ENCODE results near the gene TMEM200B. TPM values are rescaled to one million over a fixed set of nuclear protein-coding genes. Genes with fewer than 3 reads are reported as not detected.
"Not testable (repeated sequence)": the region's sequence is repeated elsewhere in the genome, so short reads cannot be mapped to it uniquely, and the experiment has no call there.

The TMEM200B gene
- total RNA-seq, 2 experiments from 2014 or later: 1.1 TPM

DNA sequence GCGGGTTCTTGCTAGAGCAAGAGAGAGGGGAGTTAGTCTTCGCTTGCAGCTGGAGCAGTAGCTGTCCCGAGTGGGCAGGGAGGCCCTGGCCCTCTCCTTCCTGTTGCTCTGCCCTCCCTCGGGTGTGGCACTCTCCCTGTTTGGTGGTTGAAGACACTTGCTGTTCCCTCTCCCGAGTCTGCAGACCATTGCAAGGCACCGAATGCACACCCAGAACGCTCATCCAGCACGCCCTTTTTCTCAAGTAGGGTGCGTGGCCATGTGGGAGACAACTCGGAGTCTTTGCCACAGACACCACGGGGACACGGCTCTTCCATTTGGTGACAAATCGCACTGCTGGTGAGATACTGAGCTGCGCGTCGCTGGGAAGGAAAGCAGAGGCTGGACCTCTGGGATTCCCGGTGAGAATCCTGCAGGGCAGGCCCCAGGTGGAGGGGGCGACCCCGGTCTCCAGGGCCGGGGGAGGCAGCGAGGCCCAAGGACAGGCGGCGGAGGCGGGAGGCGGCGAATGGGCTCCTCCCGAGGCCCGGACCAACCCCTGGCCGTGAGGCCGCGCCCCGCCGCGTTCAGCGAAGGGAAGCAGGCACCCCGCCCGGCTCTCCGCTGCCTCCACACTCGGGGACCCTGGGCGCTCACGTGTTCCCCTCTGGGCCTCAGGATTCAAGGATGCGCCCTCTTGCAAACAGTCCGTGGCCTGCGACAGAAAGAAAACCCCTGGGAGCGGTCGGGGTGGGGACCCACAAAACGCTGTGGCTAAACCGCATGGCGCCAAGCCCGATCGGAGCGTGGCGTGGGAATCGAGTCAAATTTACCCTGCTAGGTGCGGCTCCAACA, 10.4 kb upstream of the TMEM200B start:
- DNase-seq (no peak), ATAC-seq (peak; percentile 9)
- Mint-ChIP-seq H3K27me3 (peaks cover 3% of the 10 kb centered on the region), H3K27ac (no peak overlapping the region), H3K4me3 (no peak overlapping the region), H3K9me3 (ENCODE audit: low read depth) (no peaks in the 10 kb centered on the region), H3K4me1 (no peaks in the 10 kb centered on the region), H3K36me3 (ENCODE audit: low read depth) (no peaks in the 10 kb centered on the region)
- POLR2A ChIA-PET: no interaction called here
- CTCF ChIA-PET: no interaction called here
- intact Hi-C loops (cut with DNase I, micrococcal nuclease): no loop called here

DNA sequence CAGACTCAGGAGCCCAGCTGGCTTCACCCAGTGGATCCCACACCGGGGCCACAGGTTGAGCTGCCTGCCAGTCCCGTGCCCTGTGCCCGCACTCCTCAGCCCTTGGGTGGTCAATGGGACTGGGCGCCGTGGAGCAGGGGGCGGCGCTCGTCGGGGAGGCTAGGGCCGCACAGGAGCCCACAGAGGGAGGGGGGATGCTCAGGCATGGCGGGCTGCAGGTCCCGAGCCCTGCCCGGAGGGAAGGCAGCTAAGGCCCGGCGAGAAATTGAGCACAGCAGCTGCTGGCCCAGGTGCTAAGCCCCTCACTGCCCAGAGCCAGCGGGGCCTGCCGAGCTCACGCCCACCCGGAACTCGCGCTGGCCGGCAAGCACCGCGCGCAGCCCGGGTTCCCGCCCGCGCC, 7.4 kb upstream of the TMEM200B start:
- DNase-seq; intact Hi-C loops (cut with DNase I, micrococcal nuclease); POLR2A ChIA-PET; H3K4me3 Mint-ChIP-seq; H3K4me1 Mint-ChIP-seq; H3K27me3 Mint-ChIP-seq; H3K27ac Mint-ChIP-seq; H3K36me3 Mint-ChIP-seq (ENCODE audit: low read depth); H3K9me3 Mint-ChIP-seq (ENCODE audit: low read depth); ATAC-seq: not testable (repeated sequence)
- CTCF ChIA-PET: interaction anchor here (0.9 to 2.1 kb wide), 3 partner anchors 18 to 249 kb away, joined by 3 to 5 read pairs (median 4); no protein-coding TSS in a partner anchor

DNA sequence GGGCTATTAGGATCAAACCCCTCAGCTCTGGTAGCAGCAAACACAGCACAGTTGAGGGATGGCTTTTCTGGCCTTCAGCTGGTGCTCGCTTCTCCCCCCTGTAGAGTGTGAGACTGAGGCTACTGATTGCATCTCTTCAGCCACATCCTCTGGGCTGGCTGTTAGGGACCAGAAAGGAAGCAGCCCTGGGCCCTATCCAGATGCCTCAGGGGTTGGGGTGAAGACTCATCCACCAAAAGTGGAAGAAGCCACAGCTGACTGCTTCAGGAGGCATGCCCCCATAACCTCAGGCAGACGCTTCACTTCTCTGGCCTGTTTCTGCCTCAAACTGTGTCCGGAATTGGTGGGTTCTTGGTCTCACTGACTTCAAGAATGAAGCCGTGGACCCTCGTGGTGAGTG, 6.2 kb upstream of the TMEM200B start:
- POLR2A ChIA-PET: no interaction called here
- Mint-ChIP-seq H3K27me3 (peaks cover 13% of the 10 kb centered on the region), H3K9me3 (ENCODE audit: low read depth) (no peaks in the 10 kb centered on the region), H3K27ac (no peak overlapping the region), H3K36me3 (ENCODE audit: low read depth) (no peaks in the 10 kb centered on the region), H3K4me3 (no peak overlapping the region), H3K4me1 (no peaks in the 10 kb centered on the region)
- intact Hi-C loops (cut with DNase I, micrococcal nuclease): no loop called here
- ATAC-seq (no peak), DNase-seq (no peak)
- CTCF ChIA-PET: interaction anchor here (0.8 to 2.1 kb wide), 3 partner anchors 248 to 394 kb away, joined by 3 to 5 read pairs (median 3); partner anchors contain the start of gene YTHDF2

DNA sequence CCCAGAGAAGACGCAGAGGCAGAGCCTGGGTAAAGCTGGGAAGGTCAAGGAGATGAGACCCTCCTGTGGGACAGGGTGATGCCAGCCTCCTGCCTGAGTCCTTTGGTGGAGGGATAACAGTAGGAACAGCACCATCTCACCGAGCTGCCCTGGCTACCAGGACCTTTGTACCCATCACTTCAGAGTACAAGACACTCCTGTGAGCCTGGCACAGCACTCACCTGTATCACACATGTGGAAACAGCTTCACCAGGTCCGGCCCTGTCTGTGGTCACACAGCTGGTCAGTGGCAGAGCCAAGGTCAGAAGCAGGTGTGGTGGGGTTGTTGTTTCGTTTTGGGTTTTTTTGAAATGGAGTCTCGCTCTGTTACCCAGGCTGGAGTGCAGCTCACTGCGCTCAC, 5.0 kb upstream of the TMEM200B start:
- Mint-ChIP-seq H3K4me3 (no peak overlapping the region), H3K27ac (no peak overlapping the region), H3K27me3 (peaks cover 10% of the 10 kb centered on the region), H3K36me3 (ENCODE audit: low read depth) (no peaks in the 10 kb centered on the region), H3K4me1 (no peaks in the 10 kb centered on the region), H3K9me3 (ENCODE audit: low read depth) (no peaks in the 10 kb centered on the region)
- ChIA-PET POLR2A (no interaction called here), CTCF (interaction anchor here (0.9 to 1.4 kb wide), 2 partner anchors 53 to 393 kb away, joined by 3 read pairs; partner anchors contain the start of genes SRSF4 and YTHDF2)
- intact Hi-C loops (cut with DNase I, micrococcal nuclease): no loop called here
- DNase-seq (no peak), ATAC-seq (no peak)

DNA sequence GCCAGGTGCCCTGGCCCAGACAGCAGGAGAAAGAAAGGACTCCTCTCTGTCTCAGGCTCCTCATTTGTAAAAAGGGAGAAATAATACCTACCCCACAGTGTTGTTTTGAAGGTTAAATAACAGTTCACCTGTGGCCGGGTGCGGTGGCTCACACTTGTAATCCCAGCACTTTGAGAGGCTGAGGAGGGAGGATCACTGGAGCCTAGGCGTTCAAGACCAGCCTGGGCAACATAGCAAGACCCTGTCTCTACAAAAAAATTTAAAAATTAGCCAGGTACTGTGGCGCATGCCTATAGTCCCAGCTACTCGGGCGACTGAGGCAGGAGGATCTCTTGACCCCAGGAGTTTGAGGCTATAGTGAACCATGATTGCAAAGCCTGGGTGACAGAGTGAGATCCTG, 2.5 kb upstream of the TMEM200B start:
- POLR2A ChIA-PET: no interaction called here
- Mint-ChIP-seq H3K4me1 (peaks cover 2% of the 10 kb centered on the region), H3K4me3 (no peak overlapping the region), H3K27ac (peak overlapping the region; percentile 6), H3K27me3 (peaks cover 12% of the 10 kb centered on the region), H3K36me3 (ENCODE audit: low read depth) (no peaks in the 10 kb centered on the region), H3K9me3 (ENCODE audit: low read depth) (no peaks in the 10 kb centered on the region)
- ATAC-seq: no peak
- intact Hi-C loops (cut with DNase I, micrococcal nuclease): no loop called here
- DNase-seq: no peak
- CTCF ChIA-PET: interaction anchor here (0.5 to 0.6 kb wide), 2 partner anchors 8 to 246 kb away, joined by 4 to 6 read pairs; no protein-coding TSS in a partner anchor

DNA sequence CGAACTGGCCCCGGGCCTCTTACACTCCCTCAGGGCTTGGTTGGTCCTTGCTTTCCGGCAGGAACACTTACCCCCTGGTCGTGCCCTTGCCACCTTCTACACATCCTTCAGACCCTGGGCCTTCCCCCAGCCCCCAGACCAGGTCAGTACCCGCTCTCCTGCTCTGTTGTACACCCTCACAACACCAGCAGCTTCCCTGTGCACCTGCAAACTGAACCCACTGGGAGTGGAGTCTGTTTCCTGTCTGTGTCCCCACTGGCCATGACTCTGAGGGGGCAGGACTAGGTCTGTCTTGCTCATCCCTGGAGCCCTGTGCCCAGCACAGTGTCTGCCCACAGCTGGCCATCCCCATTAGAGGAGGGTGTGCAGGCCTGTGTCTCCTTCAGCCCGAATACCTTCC, 2.1 kb upstream of the TMEM200B start:
- intact Hi-C loops (cut with DNase I, micrococcal nuclease): no loop called here
- DNase-seq: no peak
- Mint-ChIP-seq H3K4me3 (peak overlapping the region; percentile 55), H3K27me3 (peaks cover 12% of the 10 kb centered on the region), H3K36me3 (ENCODE audit: low read depth) (no peaks in the 10 kb centered on the region), H3K27ac (peak overlapping the region; percentile 6), H3K4me1 (peaks cover 2% of the 10 kb centered on the region), H3K9me3 (ENCODE audit: low read depth) (no peaks in the 10 kb centered on the region)
- CTCF ChIA-PET: interaction anchor here (0.5 kb wide), 1 partner anchor 245 kb away, joined by 6 read pairs; no protein-coding TSS in a partner anchor
- POLR2A ChIA-PET: no interaction called here
- ATAC-seq: no peak

DNA sequence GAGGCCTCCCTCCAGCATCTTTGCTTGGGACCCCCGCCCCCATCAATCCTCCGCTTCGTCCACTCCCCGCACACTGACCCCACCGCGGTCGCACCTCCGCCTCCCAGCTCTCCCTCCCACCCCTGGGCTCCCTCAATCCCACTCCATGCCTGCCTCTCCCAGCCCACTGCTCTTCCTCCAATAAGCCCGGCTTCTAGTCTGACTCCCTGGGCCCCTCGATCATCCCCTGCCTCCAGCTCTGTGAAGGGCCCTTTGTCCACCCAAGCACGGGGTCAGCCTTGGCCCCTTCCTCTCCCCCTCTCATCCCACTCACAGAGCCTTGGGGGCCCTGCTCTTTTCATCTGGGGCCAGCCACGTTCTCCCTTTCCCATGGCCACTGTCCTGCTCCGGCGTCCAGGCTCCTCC, 1.5 kb upstream of the TMEM200B start:
- CTCF ChIA-PET: interaction anchor here (0.5 kb wide), 1 partner anchor 351 kb away, joined by 3 read pairs; no protein-coding TSS in a partner anchor
- intact Hi-C loops (cut with DNase I, micrococcal nuclease): no loop called here
- H3K27ac Mint-ChIP-seq: no peak overlapping the region

DNA sequence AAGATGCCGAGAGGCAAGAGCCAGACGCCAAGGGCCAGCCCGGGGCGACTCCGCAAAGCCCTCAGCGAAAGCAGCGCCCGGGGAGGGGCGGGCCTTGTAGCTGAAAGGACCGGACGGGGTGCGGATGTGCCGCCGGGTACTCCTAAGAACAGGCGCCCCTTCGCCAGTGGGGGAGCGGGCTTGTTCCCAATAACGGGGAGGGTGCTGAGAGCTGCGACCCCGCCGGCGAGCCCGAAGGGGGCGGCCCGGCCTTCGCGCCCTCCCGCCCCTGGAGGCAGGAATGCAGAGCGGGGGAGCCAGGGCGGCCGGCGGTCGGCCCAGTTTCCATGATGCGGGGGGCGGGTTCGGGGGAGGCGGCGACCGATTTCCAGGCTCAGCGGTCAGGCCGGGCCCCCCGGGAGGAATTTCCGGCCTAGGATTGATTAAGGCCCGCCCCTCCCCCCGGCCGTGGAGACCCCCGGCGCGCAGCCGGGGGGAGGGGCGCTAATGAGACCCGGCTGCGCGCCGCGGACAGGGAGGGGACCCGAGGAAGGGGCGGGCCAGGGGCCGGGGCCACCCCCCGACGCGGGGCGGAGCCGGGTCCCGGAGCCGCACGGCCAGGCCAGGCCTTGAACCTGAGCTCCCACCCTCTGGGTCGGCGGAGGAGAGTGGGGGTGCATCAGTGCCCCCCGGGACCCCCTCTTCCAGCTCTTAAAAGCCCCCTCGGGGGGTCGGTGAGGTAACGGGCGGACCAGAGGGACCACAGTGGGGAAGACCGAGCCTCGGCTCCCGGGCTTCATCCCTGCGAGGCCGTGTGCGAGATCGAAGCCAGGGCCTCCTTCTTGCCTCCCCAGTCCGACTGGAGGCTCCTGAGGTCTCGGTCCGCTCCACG, 898 bp upstream of the TMEM200B start:
- peak overlapping the region; percentile 65 for H3K4me3 Mint-ChIP-seq
- H3K27ac Mint-ChIP-seq: no peak overlapping the region
- CTCF ChIA-PET: interaction anchor here (0.5 to 1.2 kb wide), 6 partner anchors 11 to 1594 kb away, joined by 3 to 5 read pairs (median 3); no protein-coding TSS in a partner anchor
- POLR2A ChIA-PET: interaction anchor here (0.6 to 2.0 kb wide), 3 partner anchors 216 to 476 kb away, joined by 3 to 5 read pairs (median 4); partner anchors contain the start of gene RNU11
- H3K9me3 Mint-ChIP-seq (ENCODE audit: low read depth): no peaks in the 10 kb centered on the region
- no peaks in the 10 kb centered on the region for H3K36me3 Mint-ChIP-seq (ENCODE audit: low read depth)
- peak; percentile 79 for DNase-seq
- intact Hi-C loops (cut with DNase I, micrococcal nuclease): loop anchor here (1.0 to 5.0 kb wide), 6 partner anchors 58 to 237 kb away; partner anchors contain the start of gene SRSF4 (in 1 of the 2)
- peak; percentile 62 for ATAC-seq
- H3K27me3 Mint-ChIP-seq: peaks cover 12% of the 10 kb centered on the region
- peaks cover 2% of the 10 kb centered on the region for H3K4me1 Mint-ChIP-seq

More for the DNA sequence above, 1.5 kb upstream of the TMEM200B start:
- no peak for DNase-seq
- Mint-ChIP-seq H3K9me3 (ENCODE audit: low read depth) (no peaks in the 10 kb centered on the region), H3K27me3 (peaks cover 12% of the 10 kb centered on the region), H3K36me3 (ENCODE audit: low read depth) (no peaks in the 10 kb centered on the region), H3K4me3 (peak overlapping the region; percentile 55), H3K4me1 (peaks cover 2% of the 10 kb centered on the region)
- POLR2A ChIA-PET: no interaction called here
- no peak for ATAC-seq

DNA sequence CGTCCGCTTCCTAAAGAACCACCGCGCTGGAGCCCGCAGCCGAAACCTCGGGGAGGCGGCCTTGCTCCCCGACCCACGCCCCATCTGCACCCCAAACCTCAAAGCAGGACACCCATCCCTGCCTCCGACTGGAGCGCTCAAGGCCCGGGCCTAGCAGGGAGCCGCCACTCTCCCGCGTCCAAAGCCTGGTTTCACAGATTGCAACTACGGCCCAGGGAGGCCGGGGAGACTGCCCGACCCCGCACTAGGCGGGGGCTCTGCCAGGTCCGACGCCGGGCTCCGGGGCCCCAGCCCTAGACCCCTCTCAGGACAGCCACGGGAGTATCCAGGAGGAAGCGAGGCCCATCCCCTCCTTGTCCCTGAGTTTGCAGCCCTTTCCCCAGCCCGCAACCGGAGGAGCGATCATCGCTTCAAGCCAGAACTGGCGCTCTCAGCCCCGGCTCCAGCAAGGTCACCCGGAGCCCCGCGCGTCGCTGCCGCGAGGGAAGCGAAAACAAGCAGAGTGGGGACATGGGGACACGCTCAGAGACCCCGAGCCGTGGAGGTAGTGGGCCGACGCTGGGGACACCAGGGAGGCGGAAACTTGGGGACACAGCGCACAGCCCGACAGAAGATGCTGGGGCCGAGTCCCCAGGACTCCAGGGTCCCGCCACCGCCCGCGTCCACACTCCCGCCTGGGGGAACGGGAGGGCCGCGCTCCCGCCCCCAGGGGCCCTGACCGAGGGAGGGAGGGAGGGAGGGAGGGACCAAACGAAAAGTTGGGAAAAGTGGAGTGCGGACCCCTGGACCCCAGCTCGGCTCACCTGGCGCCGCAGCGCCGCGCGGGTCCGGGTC, 433 bp downstream of the TMEM200B start:
- DNase-seq: peak; percentile 55
- peaks cover 12% of the 10 kb centered on the region for H3K27me3 Mint-ChIP-seq
- CTCF ChIA-PET: interaction anchor here (1.0 to 4.6 kb wide), 4 partner anchors 10 to 241 kb away, joined by 3 to 22 read pairs (median 4); no protein-coding TSS in a partner anchor
- H3K4me1 Mint-ChIP-seq: peaks cover 2% of the 10 kb centered on the region
- intact Hi-C loops (cut with DNase I, micrococcal nuclease): loop anchor here (5.0 kb wide), 4 partner anchors 59 to 236 kb away; partner anchors contain the start of gene SRSF4 (in 1 of the 2)
- POLR2A ChIA-PET: interaction anchor here (0.9 to 2.0 kb wide), 2 partner anchors 59 to 475 kb away, joined by 4 to 5 read pairs; partner anchors contain the start of genes RNU11 and SRSF4
- H3K4me3 Mint-ChIP-seq: peak overlapping the region; percentile 67
- H3K9me3 Mint-ChIP-seq (ENCODE audit: low read depth): no peaks in the 10 kb centered on the region
- ATAC-seq: no peak
- no peak overlapping the region for H3K27ac Mint-ChIP-seq
- peaks cover 5% of the 10 kb centered on the region for H3K36me3 Mint-ChIP-seq (ENCODE audit: low read depth)

DNA sequence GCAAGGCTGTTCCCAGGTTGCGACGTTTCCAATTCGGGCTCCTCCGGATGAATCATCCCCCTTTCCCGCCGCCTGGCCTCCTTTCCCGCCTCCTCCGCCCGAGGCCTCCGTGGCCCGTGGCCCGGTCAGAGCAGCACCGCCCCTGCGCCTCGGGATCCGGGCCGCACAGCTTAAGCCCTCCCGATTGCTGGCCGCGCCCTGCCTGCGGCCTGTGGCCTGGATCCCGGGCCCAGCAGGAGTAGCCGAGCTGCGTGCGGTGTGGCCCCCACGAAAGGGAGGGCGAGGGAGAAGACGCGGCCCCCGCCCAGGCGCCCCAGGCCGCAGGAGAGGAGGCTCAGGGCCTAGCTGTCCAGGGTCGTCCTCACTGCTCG, 1.0 kb downstream of the TMEM200B start:
- no peaks in the 10 kb centered on the region for H3K9me3 Mint-ChIP-seq (ENCODE audit: low read depth)
- ATAC-seq (no peak), DNase-seq (peak; percentile 28)
- peaks cover 2% of the 10 kb centered on the region for H3K4me1 Mint-ChIP-seq
- no peak overlapping the region for H3K27ac Mint-ChIP-seq
- H3K4me3 Mint-ChIP-seq: peak overlapping the region; percentile 67
- intact Hi-C loops (cut with DNase I, micrococcal nuclease): loop anchor here (5.0 kb wide), 4 partner anchors 60 to 235 kb away; partner anchors contain the start of gene SRSF4 (in 1 of the 2)
- POLR2A ChIA-PET: interaction anchor here (0.9 to 2.0 kb wide), 3 partner anchors 59 to 542 kb away, joined by 3 to 5 read pairs (median 4); partner anchors contain the start of genes RNU11 and SRSF4
- H3K36me3 Mint-ChIP-seq (ENCODE audit: low read depth): peaks cover 6% of the 10 kb centered on the region
- H3K27me3 Mint-ChIP-seq: peaks cover 12% of the 10 kb centered on the region
- CTCF ChIA-PET: interaction anchor here (0.6 to 4.6 kb wide), 6 partner anchors 59 to 839 kb away, joined by 3 to 22 read pairs (median 4); no protein-coding TSS in a partner anchor
